K562 (cell line): Measurements from ENCODE around the gene CCM2. TPM values are rescaled to one million over a fixed set of nuclear protein-coding genes. Genes with fewer than 3 reads are reported as not detected.

Source experiments
- ATAC-seq: fragments of 200-7000 bp; cut with Tn5 transposase; 3 replicates; pipeline ENCODE4 v1.9.1; 2020; ENCODE audit warnings: moderate library complexity
- BruUV-seq: library from RNA; stranded (reverse); fragments of 400-500 nt; replicated peaks from 2 replicates; lab custom pipeline; 2021; lab: Mats Ljungman, UMichigan
- CTCF ChIA-PET: fragments of 300-600 bp; formaldehyde crosslinking; extraction: SDS; loops from one replicate; lab custom pipeline; 2021; ENCODE audit warnings: low intra/inter-chr PET ratio; lab: Yijun Ruan, JAX
- POLR2A ChIA-PET: fragments of 300-600, 350-650 bp; sonication (Branson Sonifier 250); formaldehyde crosslinking; extraction: SDS; loops from one replicate; lab custom pipeline; 2021; ENCODE audit warnings: antibody characterized with exemption, inconsistent platforms; lab: Yijun Ruan, JAX
- DNase-seq, 4 experiments: peaks; one replicate each; pipeline versions ENCODE4 v3.0.0 to v3.0.0-alpha.2; 2011 to 2018; ENCODE audit warnings: low spot score in 3 of 4, mixed read lengths in 3 of 4; ENCODE audit errors: extremely low read depth in 1 of 4
- FAIRE-seq: peaks from 2 replicates; lab custom pipeline; 2011; peaks lifted over from hg19 to GRCh38; lab: Jason Lieb, UNC
- H2AFZ ChIP-seq: 2 replicates; pipeline ENCODE4 v1.6.0; 2011; ENCODE audit warnings: low read depth, low read length, control low read depth, inconsistent platforms
- H3K27ac ChIP-seq: fragments of 200-600 bp; 3 replicates; pipeline ENCODE4 v1.8.0; 2011; ENCODE audit warnings: low read depth, mild to moderate bottlenecking, control low read depth, inconsistent platforms, low read length, moderate library complexity, mixed read lengths; ENCODE audit errors: extremely low read depth
- H3K27me3 ChIP-seq, 2 experiments: fragments of 300-600 bp in 1 of 2; 2 replicates in 1 of 2; 3 replicates in 1 of 2; pipeline versions ENCODE4 v1.6.0 to v1.8.0; 2011; ENCODE audit warnings: inconsistent platforms in 2 of 2, low read length in 2 of 2, mild to moderate bottlenecking in 1 of 2, mixed read lengths in 1 of 2, moderate library complexity in 1 of 2; ENCODE audit not compliant: control insufficient read depth in 2 of 2, insufficient read depth in 2 of 2
- H3K36me3 ChIP-seq: fragments of 300-600 bp; 3 replicates; pipeline ENCODE4 v1.8.0; 2011; ENCODE audit warnings: mild to moderate bottlenecking, low read length, inconsistent platforms; ENCODE audit not compliant: control insufficient read depth, insufficient read depth
- H3K4me1 ChIP-seq, 2 experiments: fragments of 200-600 bp in 1 of 2; replicated peaks in 1 of 2; 2 replicates in 1 of 2; 3 replicates in 1 of 2; pipeline versions ENCODE4 v1.5.1 to v1.8.0; 2011; ENCODE audit warnings: inconsistent platforms in 2 of 2, low read length in 2 of 2, mild to moderate bottlenecking in 1 of 2, mixed read lengths in 1 of 2, moderate library complexity in 1 of 2; ENCODE audit not compliant: control insufficient read depth in 2 of 2, insufficient read depth in 2 of 2
- H3K4me2 ChIP-seq: 2 replicates; pipeline ENCODE4 v1.6.1; 2011; ENCODE audit warnings: low read length, control low read depth, inconsistent platforms, mixed read lengths; ENCODE audit not compliant: insufficient read depth
- H3K4me3 ChIP-seq: fragments of 200-600 bp; sonication (generic), shearing (Covaris generic); 2 replicates; pipeline ENCODE4 v1.5.1; 2016; ENCODE audit warnings: control low read depth, inconsistent platforms
- H3K79me2 ChIP-seq: fragments of 200-600 bp; 3 replicates; pipeline ENCODE4 v1.8.0; 2011; ENCODE audit warnings: low read length, inconsistent platforms; ENCODE audit not compliant: control insufficient read depth, insufficient read depth
- H3K9ac ChIP-seq, 2 experiments: 2 replicates each; pipeline versions ENCODE4 v1.6.0 to v1.6.1; 2011; ENCODE audit warnings: low read depth in 2 of 2, low read length in 2 of 2, control low read depth in 1 of 2, inconsistent platforms in 1 of 2, mild to moderate bottlenecking in 1 of 2, mixed read lengths in 1 of 2; ENCODE audit not compliant: insufficient read depth in 1 of 2
- H3K9me1 ChIP-seq: one replicate; pipeline ENCODE4 v1.6.0; 2011; ENCODE audit warnings: inconsistent platforms, mild to moderate bottlenecking, low read length, moderate library complexity; ENCODE audit not compliant: control insufficient read depth, insufficient read depth
- H3K9me3 ChIP-seq: replicated peaks from 2 replicates; pipeline ENCODE4 v1.5.1; 2011; ENCODE audit warnings: low read depth, low read length, inconsistent platforms; ENCODE audit not compliant: control insufficient read depth, insufficient read depth
- H4K20me1 ChIP-seq: replicated peaks from 2 replicates; pipeline ENCODE4 v1.6.1; 2011; ENCODE audit warnings: low read length, inconsistent platforms, mixed read lengths; ENCODE audit not compliant: control insufficient read depth, insufficient read depth
- ESRRA ChIP-seq: fragments of 450-650 bp; IDR thresholded peaks from 2 replicates; pipeline ENCODE4 v1.6.1; 2014; ENCODE audit warnings: low read depth, mild to moderate bottlenecking, moderate library complexity, borderline replicate concordance
- POLR2G ChIP-seq: fragments of 200-400 bp; formaldehyde crosslinking; IDR thresholded peaks from 2 replicates; pipeline ENCODE4 v1.6.1; 2017; ENCODE audit warnings: low read depth, mild to moderate bottlenecking, antibody characterized with exemption, low read length, moderate library complexity
- SNIP1 ChIP-seq: fragments of 450-650 bp; IDR thresholded peaks from 2 replicates; pipeline ENCODE4 v1.7.1; 2017; ENCODE audit warnings: low read depth, mild to moderate bottlenecking
- SUPT5H ChIP-seq: fragments of 450-650 bp; IDR thresholded peaks from 2 replicates; pipeline ENCODE4 v1.6.1; 2016
- TCF3 ChIP-seq: sonication (generic); formaldehyde crosslinking; IDR thresholded peaks from 2 replicates; pipeline ENCODE4 v1.4.0; 2020; ENCODE audit warnings: mild to moderate bottlenecking, missing genetic modification reagents
- ZC3H11A ChIP-seq: IDR thresholded peaks from 2 replicates; pipeline ENCODE4 v1.6.1; 2012; ENCODE audit warnings: low read depth, low read length, improper control_type of control experiment
- ZNF316 ChIP-seq: fragments of 450-650 bp; IDR thresholded peaks from 2 replicates; pipeline ENCODE4 v1.6.1; 2016
- ZNF695 ChIP-seq: fragments of 450-650 bp; formaldehyde crosslinking; IDR thresholded peaks from 2 replicates; pipeline ENCODE4 v1.4.0; 2020; ENCODE audit warnings: mild to moderate bottlenecking, moderate library complexity
- WGBS: fragments of 100-300 bp; shearing (Covaris generic); methylation state at CpG from one replicate; pipeline ENCODE4 v1.1.6; 2016; ENCODE audit warnings: low coverage, mixed read lengths; ENCODE audit not compliant: insufficient coverage; ENCODE audit errors: missing lambda C conversion rate; 5-methylcytosine and 5-hydroxymethylcytosine counted together
- in situ Hi-C: fragments of 300-500 bp; cut with MboI; formaldehyde crosslinking; loops from 4 replicates; pipeline ENCODE4 v1.15.0; 2018; ENCODE audit warnings: inconsistent platforms, mixed read lengths
- intact Hi-C: fragments of 100-400 bp; cut with micrococcal nuclease; formaldehyde crosslinking; loops from 2 replicates; pipeline ENCODE4 v1.14.2; 2022
- polyA plus RNA-seq, 8 experiments: library from polyadenylated mRNA; depleted of rRNA in 4 of 8; stranded (reverse) in 5 of 8; unstranded in 3 of 8; fragments of >200 nt; fragmentation: Nextera tagmentation in 2 of 8; fragmentation: Illumina TruSeq in 1 of 8; extraction: Ambion mirVana in 2 of 8; extraction: Trizol in 1 of 8; gene quantifications; 2 replicates each; pipeline versions ENCODE4 v1.2.1 to v1.2.3, GENCODE V29; 2011 to 2014; ENCODE audit warnings: inconsistent platforms in 1 of 8, missing spikeins in 1 of 8
- total RNA-seq, 7 experiments: library from RNA; depleted of rRNA in 6 of 7; stranded (reverse); fragments of >200 nt in 6 of 7; fragmentation: Illumina TruSeq in 2 of 7; extraction: Trizol in 2 of 7; gene quantifications; 2 replicates each; pipeline versions ENCODE4 v1.2.1 to v1.2.3, GENCODE V29; 2011 to 2021; ENCODE audit warnings: low replicate concordance in 1 of 7
- TF ChIP-seq, protein P1 (sequence below): sonication (generic); formaldehyde crosslinking; IDR thresholded peaks from 2 replicates; pipeline ENCODE4 v1.8.1; 2023; ENCODE audit warnings: mild to moderate bottlenecking, missing genetic modification reagents
- TF ChIP-seq, protein P2 (sequence below), 3 experiments: IDR thresholded peaks in 2 of 3; conservative IDR thresholded peaks in 1 of 3; 2 replicates each; pipeline ENCODE4 v1.5.1; 2011 to 2012; ENCODE audit warnings: low read length in 3 of 3, mild to moderate bottlenecking in 3 of 3, control low read depth in 2 of 3, improper control_type of control experiment in 1 of 3, inconsistent platforms in 1 of 3, low read depth in 1 of 3, mixed read lengths in 1 of 3, moderate library complexity in 1 of 3; ENCODE audit not compliant: insufficient read depth in 2 of 3

The CCM2 gene
- total and polyA plus RNA-seq, 9 of the 15 experiments (the other 6 are each of a cell fraction or from before 2014, with no cell fraction given) = 0.41 to 38.6 (median 25.9) TPM

GRCh38 chr7:45073031-45073785 lies 73.2 kb downstream of the CCM2 start:
- H3K9me1 ChIP-seq = no peaks in the 10 kb centered on the region
- DNase-seq (no peak), ATAC-seq (0 out of 3 replicates have a peak, but pooled peaks have one; percentile 8), FAIRE-seq (no peak)
- H3K9me3 ChIP-seq = no peaks in the 10 kb centered on the region
- no peak overlapping the region for H3K4me2 ChIP-seq
- CTCF ChIA-PET = no interaction called here
- in situ Hi-C loops = no loop called here
- H2AFZ ChIP-seq = no peak overlapping the region
- H3K4me3 ChIP-seq = no peak overlapping the region
- H3K79me2 ChIP-seq = no peaks in the 10 kb centered on the region
- no TSS peak for BruUV-seq
- no peaks in the 10 kb centered on the region for H3K27me3 ChIP-seq
- H3K4me1 ChIP-seq = peaks cover 0 to 23% of the 10 kb centered on the region in 2 experiments; a peak in 1 of 5 replicates
- H3K27ac ChIP-seq = no peak overlapping the region
- POLR2A ChIA-PET = interaction anchor here (0.5 to 1.2 kb wide), 4 partner anchors 8 to 1337 kb away, joined by 3 to 4 read pairs (median 3); no protein-coding TSS in a partner anchor
- H3K9ac ChIP-seq = peak overlapping the region in 1 of 2 experiments; percentile 50; a peak in 2 of 4 replicates
- H4K20me1 ChIP-seq = 0 out of 2 replicates have a peak, but pooled peaks cover 4% of the 10 kb centered on the region
- 95% methylated on average over 12 of the region's 17 CpGs for WGBS
- H3K36me3 ChIP-seq = peaks cover 86% of the 10 kb centered on the region; the same call in 2 of the 3 replicates
- TF ChIP-seq ESRRA (no peak), ZNF316 (peak; percentile 38; the same call in 1 of the 2 replicates), SNIP1 (no peak), ZC3H11A (no peak), SUPT5H (0 out of 2 replicates have a peak, but pooled peaks have one; percentile 16), TCF3 (CRISPR knock-in tag) (no peak), POLR2G (peak; percentile 42; the same call in 1 of the 2 replicates), ZNF695 (CRISPR knock-in tag) (no peak)
- TF ChIP-seq, protein P1, sequence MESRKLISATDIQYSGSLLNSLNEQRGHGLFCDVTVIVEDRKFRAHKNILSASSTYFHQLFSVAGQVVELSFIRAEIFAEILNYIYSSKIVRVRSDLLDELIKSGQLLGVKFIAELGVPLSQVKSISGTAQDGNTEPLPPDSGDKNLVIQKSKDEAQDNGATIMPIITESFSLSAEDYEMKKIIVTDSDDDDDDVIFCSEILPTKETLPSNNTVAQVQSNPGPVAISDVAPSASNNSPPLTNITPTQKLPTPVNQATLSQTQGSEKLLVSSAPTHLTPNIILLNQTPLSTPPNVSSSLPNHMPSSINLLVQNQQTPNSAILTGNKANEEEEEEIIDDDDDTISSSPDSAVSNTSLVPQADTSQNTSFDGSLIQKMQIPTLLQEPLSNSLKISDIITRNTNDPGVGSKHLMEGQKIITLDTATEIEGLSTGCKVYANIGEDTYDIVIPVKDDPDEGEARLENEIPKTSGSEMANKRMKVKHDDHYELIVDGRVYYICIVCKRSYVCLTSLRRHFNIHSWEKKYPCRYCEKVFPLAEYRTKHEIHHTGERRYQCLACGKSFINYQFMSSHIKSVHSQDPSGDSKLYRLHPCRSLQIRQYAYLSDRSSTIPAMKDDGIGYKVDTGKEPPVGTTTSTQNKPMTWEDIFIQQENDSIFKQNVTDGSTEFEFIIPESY (CRISPR knock-in tag) = peak; percentile 87
- TF ChIP-seq, protein P2, sequence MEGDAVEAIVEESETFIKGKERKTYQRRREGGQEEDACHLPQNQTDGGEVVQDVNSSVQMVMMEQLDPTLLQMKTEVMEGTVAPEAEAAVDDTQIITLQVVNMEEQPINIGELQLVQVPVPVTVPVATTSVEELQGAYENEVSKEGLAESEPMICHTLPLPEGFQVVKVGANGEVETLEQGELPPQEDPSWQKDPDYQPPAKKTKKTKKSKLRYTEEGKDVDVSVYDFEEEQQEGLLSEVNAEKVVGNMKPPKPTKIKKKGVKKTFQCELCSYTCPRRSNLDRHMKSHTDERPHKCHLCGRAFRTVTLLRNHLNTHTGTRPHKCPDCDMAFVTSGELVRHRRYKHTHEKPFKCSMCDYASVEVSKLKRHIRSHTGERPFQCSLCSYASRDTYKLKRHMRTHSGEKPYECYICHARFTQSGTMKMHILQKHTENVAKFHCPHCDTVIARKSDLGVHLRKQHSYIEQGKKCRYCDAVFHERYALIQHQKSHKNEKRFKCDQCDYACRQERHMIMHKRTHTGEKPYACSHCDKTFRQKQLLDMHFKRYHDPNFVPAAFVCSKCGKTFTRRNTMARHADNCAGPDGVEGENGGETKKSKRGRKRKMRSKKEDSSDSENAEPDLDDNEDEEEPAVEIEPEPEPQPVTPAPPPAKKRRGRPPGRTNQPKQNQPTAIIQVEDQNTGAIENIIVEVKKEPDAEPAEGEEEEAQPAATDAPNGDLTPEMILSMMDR (IDR thresholded peaks at IDR 0.05 in 2 of 3, conservative IDR thresholded peaks at IDR 0.05 in 1 of 3; ENCODE audit: insufficient read depth in 2 of 3, low read depth in 1 of 3, low read length in 3 of 3) = 0 out of 6 replicates have a peak, but pooled peaks of 1 of the 3 experiments have one; percentile 3
- TF ChIP-seq, all 486 proteins: peak for 5
- intact Hi-C loops = loop anchor here (10.0 kb wide), 1 partner anchor 98 kb away; the partner anchor contains the start of gene MYO1G
